Measurements from ENCODE around the gene JUND.

DNA sequence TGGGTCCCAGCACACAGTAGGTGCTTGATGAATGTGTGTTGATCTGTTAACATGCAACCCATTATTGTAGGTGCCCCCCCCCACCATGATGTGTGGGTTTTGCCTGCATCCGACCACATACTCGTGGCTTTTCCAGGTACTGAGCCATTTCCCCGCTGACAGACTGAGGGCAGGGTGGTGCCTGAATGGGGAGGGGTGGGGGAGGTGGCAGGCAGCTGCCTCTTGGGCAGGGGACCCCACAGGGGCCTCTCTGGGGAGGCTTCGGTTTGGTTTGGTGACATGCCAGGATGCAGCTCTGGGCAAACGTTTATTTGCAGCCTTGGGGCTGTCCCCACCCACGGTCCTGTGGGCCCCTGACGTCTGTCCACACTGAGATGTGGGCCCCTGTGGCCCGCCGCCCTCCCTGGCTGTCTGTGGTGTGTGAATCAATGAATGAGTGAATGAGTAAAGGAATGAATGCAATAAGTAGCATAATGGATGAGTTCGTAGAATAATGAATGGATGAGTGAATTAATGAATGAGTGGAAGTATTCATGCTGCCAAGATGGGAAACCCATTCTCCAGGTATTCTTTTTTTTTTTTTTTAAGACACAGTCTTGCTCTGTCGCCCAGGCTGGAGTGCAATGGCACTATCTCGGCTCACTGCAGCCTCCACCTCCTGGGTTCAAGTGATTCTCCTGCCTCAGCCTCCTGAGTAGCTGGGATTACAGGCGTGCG is 9.0 kb upstream of the JUND start:
- TF ChIP-seq, protein P1, sequence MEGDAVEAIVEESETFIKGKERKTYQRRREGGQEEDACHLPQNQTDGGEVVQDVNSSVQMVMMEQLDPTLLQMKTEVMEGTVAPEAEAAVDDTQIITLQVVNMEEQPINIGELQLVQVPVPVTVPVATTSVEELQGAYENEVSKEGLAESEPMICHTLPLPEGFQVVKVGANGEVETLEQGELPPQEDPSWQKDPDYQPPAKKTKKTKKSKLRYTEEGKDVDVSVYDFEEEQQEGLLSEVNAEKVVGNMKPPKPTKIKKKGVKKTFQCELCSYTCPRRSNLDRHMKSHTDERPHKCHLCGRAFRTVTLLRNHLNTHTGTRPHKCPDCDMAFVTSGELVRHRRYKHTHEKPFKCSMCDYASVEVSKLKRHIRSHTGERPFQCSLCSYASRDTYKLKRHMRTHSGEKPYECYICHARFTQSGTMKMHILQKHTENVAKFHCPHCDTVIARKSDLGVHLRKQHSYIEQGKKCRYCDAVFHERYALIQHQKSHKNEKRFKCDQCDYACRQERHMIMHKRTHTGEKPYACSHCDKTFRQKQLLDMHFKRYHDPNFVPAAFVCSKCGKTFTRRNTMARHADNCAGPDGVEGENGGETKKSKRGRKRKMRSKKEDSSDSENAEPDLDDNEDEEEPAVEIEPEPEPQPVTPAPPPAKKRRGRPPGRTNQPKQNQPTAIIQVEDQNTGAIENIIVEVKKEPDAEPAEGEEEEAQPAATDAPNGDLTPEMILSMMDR (conservative IDR thresholded peaks at IDR 0.05; ENCODE audit: low read depth, low read length), result no peak
- TF ChIP-seq EZH2 (IDR thresholded peaks at IDR 0.05; ENCODE audit: low read length, unreplicated experiment) (no peak), EZH2phosphoT487 (IDR thresholded peaks at IDR 0.05; ENCODE audit: borderline replicate concordance, low read length) (no peak)

Measured in PC-3 (cell line).